HG02571 (cell line): ENCODE measurements around the gene ICAM2.

Experiments
- ATAC-seq: cut with Tn5 transposase; IDR thresholded peaks from one replicate; pipeline ENCODE4 v1.9.1; 2021; ENCODE audit warnings: mild to moderate bottlenecking, moderate library complexity; ENCODE audit not compliant: unreplicated experiment

The ICAM2 gene

DNA sequence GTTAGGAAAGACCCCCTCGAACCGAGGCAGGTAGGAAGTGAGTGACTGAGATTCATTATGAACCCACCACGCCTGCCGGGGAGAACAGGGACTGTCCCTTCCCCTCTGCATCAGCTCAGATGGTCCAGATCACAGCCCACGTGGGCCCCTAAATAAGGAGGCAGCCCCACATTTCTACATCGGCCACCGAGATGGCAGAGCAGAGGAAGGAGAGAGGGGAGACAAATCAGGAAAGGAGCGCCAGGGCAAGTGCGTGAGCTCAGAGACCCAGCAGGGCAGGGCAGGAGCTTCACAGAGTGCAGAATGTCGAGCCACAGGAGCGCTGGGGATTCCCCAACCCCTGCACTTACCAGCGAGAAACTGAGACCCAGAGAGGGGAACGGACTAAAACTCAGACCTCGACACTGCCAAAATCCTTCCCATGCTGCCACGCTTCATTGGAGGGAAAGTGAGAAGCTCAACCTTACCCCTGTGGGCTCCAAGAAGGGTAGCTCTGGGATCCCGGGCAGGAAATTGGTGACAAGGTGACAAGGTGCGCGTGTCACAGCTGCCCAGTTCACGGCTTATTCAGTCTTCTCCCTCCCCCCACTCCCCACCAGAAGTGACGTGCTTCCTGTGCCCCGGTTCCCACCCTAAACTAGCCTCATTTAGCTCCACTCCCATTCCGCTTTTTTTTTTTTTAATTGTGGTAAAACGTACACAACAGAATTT lies at the start of gene ICAM2:
Gene ICAM2, minus strand, starts transcription at position 578 of the 711 bp plus-strand sequence. CDS start 13,942 bp downstream, outside the sequence.
- ATAC-seq = peak; percentile 53

DNA sequence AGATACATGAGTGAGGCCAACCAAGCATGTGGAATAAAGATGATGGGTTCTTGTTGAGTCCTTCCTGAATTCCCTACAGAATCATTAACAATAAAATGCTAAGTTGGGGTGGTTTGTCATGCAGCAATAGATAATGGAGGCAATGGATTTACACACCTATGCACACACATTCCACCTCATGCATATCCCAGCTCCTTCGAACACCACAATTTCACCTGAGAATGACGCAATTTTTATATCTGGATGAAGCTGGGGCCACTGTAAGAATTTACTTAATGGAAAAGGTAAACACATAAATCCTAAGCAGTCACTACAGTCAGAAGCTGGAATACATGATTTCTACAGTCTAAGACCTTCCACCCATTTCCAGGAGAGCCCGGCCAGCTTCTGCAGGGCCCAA lies 49.8 kb upstream of the ICAM2 start:
- ATAC-seq = no peak

DNA sequence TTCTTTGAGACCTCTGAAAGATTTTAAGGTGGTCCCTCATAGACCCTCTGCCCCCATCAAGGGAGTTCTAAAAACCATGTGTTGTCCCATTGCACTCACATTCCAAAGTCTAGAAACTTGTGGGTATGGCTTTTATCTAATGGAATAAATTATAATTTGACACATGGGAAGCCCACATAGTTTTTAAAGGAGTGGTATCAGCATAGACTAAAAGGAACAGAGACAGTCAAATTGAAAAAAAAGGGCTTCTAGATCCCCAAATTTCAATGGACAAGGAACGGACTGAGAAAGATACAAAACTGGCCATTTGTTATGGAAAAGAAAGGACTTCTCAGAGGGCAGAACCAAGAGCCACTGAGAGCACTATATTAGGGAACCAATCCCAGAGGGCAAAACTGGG lies 48.7 kb upstream of the ICAM2 start:
- no peak for ATAC-seq

DNA sequence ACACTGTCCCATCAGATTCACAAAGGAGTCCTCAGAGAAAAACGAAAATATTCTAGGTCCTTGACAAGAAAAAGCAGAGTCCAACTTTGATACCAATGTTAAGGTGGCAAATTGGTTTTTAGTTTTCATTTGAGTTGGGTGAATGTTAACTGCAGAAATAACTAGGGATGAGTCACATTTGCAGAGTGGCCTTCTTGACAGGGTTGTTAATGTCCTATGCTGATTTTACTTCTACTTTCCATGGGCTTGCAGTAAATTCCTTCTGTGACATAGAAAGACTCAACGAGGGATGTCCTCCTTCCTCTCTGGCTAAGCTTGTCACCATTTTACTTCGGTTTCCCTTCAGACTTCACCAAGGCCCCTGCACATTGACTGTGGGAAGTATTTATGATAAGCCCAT lies 47.2 kb upstream of the ICAM2 start:
- no peak for ATAC-seq

DNA sequence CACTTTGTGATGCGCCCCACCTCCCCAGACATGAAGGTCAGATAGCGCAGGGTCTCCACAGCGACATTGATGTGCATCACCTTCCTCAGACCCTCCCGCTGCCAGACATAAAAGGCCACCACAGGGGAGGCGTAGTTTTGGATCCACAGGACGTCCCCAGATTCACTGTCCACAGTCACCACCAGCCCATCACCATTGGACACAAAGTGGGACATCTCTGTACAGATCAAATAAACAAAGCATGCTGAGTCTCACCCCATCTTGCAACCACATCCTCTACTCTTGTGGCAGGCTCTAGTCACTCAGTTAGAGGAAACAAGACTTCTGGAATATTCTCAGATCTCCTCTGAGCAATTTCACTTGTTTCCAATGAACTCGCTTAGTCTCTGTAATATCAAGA lies 46.3 kb upstream of the ICAM2 start:
- no peak for ATAC-seq

DNA sequence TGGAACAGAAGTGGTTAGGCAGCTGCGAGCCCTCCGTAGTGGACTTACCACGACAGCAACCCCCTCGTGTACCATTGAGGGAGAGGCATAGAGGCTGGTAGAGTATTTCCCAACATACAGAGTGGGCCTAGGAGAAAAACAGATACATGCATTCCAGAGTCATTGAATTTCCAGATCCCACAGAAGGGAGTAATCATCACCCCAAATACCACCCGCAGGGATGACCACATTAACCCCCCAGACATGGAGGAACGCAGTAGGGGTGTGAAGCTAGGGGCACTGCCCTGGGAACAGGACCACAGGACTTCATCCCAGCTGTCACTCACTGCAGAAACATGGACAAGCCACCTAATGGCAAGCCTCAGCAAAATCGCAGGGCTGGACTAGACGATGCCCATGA lies 44.7 kb upstream of the ICAM2 start:
- ATAC-seq = no peak

DNA sequence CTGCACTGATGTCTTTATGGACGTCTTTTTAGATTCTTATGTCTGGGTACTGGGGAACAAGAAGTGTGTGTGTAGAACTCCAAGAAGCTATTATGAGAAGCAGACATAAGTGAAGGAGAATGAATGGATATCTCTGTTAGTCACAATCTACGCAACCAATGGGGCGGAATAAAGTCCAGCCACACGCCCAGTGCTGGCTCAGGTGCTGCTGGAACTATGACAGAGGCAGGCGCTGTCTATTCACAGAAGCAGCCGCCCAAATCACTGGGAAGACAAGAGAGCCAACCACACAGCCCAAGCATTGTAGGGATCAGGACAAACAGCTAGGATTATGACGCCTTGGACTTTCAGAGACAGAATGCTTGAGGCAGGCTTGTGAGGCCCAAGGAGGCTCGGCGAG lies 43.9 kb upstream of the ICAM2 start:
- no peak for ATAC-seq

DNA sequence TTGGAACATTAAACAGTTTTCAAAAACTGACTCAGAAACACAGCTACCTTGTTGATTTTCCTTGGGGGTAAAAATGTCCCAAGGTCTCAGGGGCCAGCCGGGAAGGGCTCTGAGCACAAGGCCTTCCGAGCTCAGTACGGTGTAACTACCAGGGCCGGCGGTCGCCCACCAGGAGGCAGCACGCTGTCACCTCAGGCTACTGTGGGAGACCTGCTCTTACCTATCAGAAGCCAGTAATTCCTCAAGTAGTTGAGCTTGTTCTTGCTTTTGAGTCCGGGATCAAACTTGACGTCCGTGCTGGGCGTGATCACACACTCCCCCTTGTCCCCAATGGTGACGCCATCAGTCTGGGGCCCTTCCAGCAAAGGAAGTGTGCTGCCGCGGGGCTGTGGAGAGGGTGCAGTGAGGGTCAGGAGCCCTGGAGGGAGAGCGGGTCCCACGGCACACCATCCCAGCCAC lies 43.4 kb upstream of the ICAM2 start:
- no peak for ATAC-seq

DNA sequence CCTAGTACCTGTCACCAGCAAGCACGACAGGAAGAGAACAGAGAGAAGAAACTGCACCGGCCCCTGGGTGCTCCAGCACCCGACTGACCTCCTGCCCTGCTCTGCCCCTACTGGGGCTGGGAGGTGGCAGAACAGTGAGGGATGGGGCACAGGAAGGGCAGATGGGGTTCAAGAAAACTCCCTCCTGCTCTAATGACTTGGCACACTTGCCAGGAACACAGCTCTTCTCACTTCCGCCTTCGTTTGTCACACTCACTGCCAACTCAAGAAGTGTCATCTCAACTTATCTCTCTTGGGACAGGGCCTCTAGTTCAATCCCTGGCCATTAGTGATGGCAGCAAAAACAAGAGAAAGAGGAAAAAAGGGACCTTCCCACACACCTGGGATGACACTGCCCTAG lies 42.7 kb upstream of the ICAM2 start:
- no peak for ATAC-seq

DNA sequence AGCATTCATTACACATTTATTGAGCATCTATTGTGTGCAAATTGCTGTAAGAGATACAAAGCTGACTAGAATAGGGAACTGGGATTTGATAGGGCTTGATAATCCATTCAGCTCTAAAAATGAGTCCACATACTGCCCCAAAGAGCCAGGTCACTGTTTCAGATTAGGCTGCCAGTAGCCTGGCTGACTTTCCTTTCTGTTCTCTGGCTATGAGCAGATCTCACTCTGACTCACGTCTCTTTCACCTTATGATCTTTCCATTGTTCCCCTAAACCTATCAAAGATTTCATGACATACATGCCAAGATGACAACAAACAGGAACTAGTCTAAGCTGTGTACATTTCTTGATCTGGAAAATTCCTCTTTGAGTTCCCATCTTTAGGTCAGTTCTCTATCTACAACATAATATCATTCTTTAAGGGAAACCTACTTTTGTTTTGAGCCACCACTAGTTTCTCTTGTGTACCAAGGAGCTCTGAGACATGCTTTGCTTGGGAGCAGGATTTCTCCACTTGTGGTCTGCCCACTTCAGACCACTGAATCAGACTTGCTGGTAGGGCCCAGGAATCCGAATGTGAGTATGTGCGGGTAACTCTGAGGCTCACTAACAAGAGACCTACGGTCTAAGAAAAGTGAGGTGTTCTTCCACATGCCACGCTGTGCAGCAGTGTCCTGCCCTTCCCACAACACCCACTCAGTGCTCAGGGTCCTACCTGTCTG lies 40.9 kb upstream of the ICAM2 start:
- ATAC-seq = no peak

DNA sequence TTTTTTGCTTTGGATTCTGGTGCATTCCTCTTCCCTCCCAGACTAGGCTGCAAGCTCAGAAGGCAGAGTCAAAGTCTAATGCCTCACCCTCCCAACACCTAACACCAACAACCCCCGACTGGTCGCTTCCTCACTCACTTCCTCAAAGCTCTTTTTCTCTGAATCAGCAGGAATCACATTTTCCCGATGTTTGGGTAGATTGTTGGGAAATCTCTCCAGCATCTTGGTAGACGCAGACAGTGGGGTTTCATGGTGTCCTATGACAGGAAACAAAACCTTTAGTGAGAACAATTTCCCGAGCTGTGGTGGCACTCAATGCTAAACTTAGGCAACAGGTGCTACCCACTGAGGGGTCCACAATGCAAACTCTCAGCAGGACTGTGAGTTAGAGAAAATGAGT lies 39.9 kb upstream of the ICAM2 start:
- ATAC-seq = no peak

DNA sequence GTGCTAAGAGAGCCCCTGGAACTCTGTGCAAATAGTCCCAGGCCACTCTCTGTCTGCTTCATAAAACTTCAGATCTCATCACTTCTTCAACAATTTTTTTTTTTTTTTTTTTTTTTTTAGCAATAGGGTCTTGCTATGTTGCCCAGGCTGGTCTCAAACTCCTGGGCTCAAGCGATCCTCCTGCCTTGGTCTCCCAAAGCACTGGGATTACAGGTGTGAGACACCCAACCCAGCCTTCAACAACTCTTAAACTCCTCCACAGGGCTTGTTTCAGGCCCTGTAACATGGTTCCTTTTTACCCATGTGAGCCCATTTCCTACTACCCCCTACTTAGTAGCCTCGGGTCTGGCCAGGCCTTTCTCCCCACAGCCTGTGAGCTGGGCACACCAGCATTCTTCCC lies 39.3 kb upstream of the ICAM2 start:
- ATAC-seq = no peak

DNA sequence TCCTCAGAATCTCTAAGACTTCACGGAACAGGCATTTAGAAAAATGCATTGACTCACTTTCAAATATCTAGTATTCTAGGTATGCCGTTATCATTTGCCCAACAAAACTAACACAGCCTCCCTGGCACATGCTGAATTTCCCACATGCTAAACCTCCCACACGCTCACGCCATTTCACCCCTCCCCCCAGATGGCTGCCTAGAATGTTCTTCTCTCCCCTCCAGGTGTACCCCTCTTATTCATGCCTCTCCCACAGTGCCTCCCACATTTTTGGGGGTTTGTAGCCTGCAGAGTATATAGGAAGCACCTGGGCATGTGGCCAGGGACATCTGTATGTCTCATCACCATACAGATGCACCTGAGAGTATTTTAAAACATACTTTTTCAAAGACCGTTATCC lies 38.2 kb upstream of the ICAM2 start:
- ATAC-seq = no peak

DNA sequence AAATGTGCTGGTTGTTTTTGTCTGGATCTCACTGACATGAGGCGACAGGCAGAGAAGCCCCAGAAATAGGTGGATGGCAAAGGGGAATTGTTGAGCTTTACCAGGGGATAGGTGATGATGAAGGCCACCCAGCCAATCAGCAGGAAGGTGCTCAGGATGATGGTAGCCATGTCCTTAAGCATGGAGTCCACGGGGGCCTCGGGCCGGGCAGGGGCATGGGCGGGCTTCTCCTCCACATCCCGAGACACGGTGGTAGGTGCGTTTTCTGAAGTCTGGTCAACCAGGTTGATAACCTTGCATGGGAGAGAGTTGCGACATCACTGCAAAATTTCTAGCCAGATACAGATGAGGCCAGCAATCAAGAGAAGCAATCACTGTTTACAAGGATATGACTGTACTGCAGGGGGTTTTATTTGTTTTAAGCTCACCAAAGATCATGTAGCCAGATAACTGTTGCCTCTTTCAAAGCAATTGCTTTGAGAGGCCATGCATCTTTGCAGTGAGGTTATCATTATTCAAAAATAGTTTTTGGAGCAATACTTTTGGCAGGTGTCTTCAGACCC lies 37.3 kb upstream of the ICAM2 start:
- no peak for ATAC-seq

DNA sequence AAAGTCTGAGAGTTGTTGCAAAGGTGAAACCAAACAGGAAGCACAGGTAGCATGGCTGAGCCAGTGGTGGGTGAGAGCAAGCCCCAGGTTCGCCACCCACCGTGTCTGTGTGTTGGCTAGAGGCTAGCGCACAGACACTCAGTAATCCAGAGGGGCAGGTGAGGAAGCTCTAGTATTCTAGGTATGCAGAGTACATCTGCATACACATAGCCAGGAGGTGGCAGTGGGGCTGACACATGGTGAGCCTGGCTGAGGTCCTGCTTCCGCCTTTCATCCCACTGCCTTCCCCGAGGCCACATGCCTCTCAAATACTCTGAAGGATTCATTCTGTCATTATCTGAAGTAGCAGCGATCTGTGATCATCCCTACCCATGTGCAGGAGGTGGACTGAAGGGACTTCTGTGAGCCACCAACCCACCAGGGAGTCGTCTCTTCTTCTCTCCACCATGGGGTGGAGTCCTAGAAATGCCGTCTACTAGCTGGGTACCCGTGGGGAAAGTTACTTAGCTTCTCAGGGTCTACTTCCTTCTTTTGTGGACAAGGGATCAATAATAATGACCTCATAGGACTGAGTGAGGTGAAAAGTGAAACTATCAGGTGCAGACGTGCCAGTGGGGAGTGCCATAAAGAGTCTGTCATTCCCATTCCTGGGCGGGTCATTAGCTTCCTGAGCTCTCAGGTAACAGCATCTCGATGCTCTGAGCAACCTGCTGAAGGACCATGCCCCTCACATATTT lies 36.0 kb upstream of the ICAM2 start:
- ATAC-seq = peak; percentile 62

DNA sequence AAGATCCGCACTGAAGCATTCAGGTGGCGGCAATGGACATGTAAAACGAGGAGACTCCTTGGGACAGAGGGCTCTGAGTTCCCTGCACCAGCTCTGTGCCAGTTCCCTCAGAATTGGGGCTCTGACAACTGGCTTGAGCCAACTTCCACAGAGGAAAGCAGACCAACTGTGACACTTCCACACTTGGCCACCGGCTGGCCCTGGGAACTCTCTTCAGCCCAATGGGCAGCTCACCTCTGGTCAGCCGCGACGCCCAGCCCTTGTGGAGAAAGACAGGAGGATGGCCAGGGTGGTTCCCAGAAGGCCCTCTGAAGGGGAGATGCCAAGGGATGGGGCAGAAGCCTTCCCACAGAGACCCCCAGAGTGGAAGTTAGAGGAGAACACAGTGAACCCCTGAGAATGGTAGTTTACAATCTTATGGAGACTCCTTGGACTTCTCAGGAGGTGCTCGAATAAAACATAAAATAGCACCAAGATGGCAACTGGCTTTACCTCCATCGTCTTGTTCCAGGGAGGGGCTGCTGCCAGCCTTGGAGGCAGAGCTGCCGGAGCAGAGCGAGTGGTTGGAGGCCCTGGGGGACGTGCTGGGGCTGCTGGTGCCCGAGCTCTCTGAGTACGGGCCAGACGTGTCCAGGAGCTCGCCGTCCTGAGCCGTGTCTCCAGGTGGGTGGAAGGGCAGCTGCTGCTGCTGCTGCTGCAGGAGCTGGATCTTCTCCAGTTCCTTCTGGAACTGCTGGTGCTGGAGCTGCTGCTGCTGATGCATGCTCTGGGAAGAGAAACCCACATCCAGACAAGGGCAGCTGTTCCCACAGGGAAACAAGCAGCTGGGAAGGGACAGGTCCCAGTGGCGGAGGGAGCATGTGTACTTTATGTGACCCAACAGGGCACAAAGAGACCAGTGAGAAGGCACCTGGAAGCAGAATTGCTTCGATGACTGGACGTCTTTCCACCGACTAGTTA lies 35.0 kb upstream of the ICAM2 start:
- ATAC-seq = no peak

DNA sequence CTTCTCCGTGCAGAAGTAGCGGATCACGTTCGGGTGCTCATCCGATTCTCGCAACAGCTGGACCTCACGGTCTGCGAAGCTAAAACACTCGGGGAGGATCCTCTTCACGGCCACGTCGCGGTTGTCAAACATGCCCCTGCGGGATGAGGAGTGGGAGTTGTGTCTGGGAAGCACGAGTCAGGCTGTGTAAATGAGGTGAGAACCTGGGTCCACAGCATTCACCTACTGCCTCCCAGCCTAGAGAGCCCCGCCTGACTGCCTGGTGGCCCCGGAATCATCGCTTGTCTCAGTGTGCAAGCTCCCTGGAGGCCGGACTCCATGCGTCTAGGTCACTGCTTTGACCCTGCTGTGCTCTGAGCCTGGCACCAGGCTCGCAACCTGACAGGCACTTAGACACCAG lies 33.9 kb upstream of the ICAM2 start:
- ATAC-seq = no peak

DNA sequence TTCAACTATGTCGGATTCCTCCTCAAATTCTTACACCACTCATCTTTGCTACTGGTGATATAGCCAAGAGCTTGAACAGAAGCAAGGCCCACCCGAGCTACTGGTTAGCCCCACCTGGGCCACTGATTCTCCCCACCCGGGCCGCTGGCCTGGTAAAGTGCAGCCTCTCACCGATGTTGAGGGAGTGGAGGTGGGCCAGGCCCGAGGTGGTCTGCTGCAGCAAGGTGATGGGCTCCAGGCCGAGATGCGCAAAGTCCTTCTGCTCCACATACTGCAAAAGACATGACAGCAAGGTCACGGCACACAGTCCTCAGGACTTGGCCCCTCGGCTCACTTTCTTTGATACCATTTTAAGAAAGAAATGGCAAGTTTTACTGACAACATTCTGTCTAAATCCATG lies 32.7 kb upstream of the ICAM2 start:
- no peak for ATAC-seq

DNA sequence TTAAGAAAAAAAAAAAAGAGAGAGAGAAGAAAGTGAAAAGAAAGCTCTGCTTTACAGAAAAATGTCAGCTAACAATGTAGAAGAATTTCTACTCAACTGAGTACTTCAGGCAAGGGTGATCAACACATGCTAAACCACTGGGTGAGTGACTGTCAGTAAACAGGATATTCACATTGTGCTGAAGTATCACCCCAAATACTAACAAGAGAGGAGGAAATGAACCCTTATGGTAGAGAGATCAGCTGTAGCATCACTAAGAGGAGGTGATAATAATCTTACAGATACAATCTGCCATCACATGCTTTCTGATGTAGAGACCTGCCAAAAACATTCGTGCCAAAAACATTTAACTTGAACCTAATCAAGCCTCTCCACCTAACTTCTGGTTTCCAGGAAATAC lies 30.7 kb upstream of the ICAM2 start:
- no peak for ATAC-seq

DNA sequence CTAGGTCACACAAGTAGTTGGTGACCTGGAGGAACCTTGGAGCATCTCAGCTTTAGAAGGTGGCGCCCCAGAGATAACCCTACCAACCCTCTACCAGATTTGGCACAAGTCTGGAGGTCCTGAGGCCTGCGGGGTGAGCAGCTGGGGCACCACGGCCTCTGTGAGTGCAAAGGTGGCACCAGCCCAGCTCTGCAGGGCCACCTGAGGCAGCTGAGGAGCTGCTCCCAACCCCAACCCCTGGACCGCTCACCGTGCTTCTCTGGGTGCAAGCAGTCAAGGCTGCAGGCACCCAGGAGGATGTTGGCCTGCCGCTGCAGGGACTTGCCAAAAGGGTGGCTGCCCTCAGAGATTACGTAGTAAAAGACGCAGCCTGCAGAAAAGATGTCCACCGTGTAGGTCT lies 28.4 kb upstream of the ICAM2 start:
- no peak for ATAC-seq
